Measurements from ENCODE around the gene FAM107A. TPM values are rescaled to one million over a fixed set of nuclear protein-coding genes. Genes with fewer than 3 reads are reported as not detected.

FAM107A gene
- total RNA-seq, 1 donor from 2014 or later, result 88.6 TPM

- intact Hi-C loops (cut with DNase I), result loop anchor here (10.0 kb wide), 1 partner anchor 208 kb away; no protein-coding TSS in a partner anchor
- H3K4me3 ChIP-seq, result no peak overlapping the region
- peaks cover 0 to 4% of the 10 kb centered on the region in 2 donors for H3K36me3 ChIP-seq
- no peak for DNase-seq (ENCODE audit: extremely low spot score in 2 of 2)
- H3K27me3 ChIP-seq, result no peaks in the 10 kb centered on the region
- H3K27ac ChIP-seq, result no peak overlapping the region
- TF ChIP-seq POLR2A (IDR thresholded peaks at IDR 0.05), result no peak
- peak in 1 of 2 donors; percentile 19 for TF ChIP-seq POLR2AphosphoS5 (IDR thresholded peaks at IDR 0.05; ENCODE audit: insufficient read depth in 1 of 2, low read depth in 1 of 2)
- TF ChIP-seq CTCF (IDR thresholded peaks at IDR 0.05), result peak; percentile 59 to 95 (median 78)
- peaks cover 50% of the 10 kb centered on the region for H3K4me1 ChIP-seq
- no peaks in the 10 kb centered on the region for H3K9me3 ChIP-seq
These were observed 44.4 kb downstream of the FAM107A start for GRCh38 chr3:58532794-58533220.

- Histone ChIP-seq H3K36me3 (peaks cover 0 to 4% of the 10 kb centered on the region in 2 donors), H3K4me3 (no peak overlapping the region), H3K9me3 (no peaks in the 10 kb centered on the region), H3K27ac (no peak overlapping the region), H3K27me3 (no peaks in the 10 kb centered on the region), H3K4me1 (peaks cover 42% of the 10 kb centered on the region)
- intact Hi-C loops (cut with DNase I), result loop anchor here (10.0 kb wide), 1 partner anchor 207 kb away; no protein-coding TSS in a partner anchor
- TF ChIP-seq POLR2A (IDR thresholded peaks at IDR 0.05) (no peak), CTCF (IDR thresholded peaks at IDR 0.05) (no peak), POLR2AphosphoS5 (IDR thresholded peaks at IDR 0.05; ENCODE audit: insufficient read depth in 1 of 2, low read depth in 1 of 2) (no peak)
- no peak for DNase-seq (ENCODE audit: extremely low spot score in 2 of 2)
These were observed 45.2 kb downstream of the FAM107A start for GRCh38 chr3:58531956-58532355.

GRCh38 chr3:58531555-58531954 lies 45.6 kb downstream of the FAM107A start:
- Histone ChIP-seq H3K9me3 (no peaks in the 10 kb centered on the region), H3K4me3 (no peak overlapping the region), H3K4me1 (peaks cover 38% of the 10 kb centered on the region), H3K27me3 (no peaks in the 10 kb centered on the region), H3K27ac (no peak overlapping the region), H3K36me3 (peaks cover 0 to 4% of the 10 kb centered on the region in 2 donors)
- TF ChIP-seq POLR2A (IDR thresholded peaks at IDR 0.05) (no peak), POLR2AphosphoS5 (IDR thresholded peaks at IDR 0.05; ENCODE audit: insufficient read depth in 1 of 2, low read depth in 1 of 2) (no peak), CTCF (IDR thresholded peaks at IDR 0.05) (no peak)
- intact Hi-C loops (cut with DNase I), result loop anchor here (10.0 kb wide), 1 partner anchor 207 kb away; no protein-coding TSS in a partner anchor
- no peak for DNase-seq (ENCODE audit: extremely low spot score in 2 of 2)

GRCh38 chr3:58530354-58530865 lies 46.8 kb downstream of the FAM107A start:
- Histone ChIP-seq H3K4me3 (no peak overlapping the region), H3K27me3 (no peaks in the 10 kb centered on the region), H3K27ac (no peak overlapping the region), H3K36me3 (peaks cover 0 to 4% of the 10 kb centered on the region in 2 donors), H3K4me1 (peaks cover 26% of the 10 kb centered on the region), H3K9me3 (no peaks in the 10 kb centered on the region)
- TF ChIP-seq POLR2AphosphoS5 (IDR thresholded peaks at IDR 0.05; ENCODE audit: insufficient read depth in 1 of 2, low read depth in 1 of 2) (no peak), POLR2A (IDR thresholded peaks at IDR 0.05) (no peak), CTCF (IDR thresholded peaks at IDR 0.05) (no peak)
- intact Hi-C loops (cut with DNase I), result loop anchor here (10.0 kb wide), 1 partner anchor 206 kb away; no protein-coding TSS in a partner anchor
- DNase-seq (ENCODE audit: extremely low spot score in 2 of 2), result no peak

Data from vagina (tissue), 2 donors.